ENCODE results near the gene PTPRM. TPM values are rescaled to one million over a fixed set of nuclear protein-coding genes. Genes with fewer than 3 reads are reported as not detected.

PTPRM gene
- total RNA-seq, 1 donor = 64.2 TPM

DNA sequence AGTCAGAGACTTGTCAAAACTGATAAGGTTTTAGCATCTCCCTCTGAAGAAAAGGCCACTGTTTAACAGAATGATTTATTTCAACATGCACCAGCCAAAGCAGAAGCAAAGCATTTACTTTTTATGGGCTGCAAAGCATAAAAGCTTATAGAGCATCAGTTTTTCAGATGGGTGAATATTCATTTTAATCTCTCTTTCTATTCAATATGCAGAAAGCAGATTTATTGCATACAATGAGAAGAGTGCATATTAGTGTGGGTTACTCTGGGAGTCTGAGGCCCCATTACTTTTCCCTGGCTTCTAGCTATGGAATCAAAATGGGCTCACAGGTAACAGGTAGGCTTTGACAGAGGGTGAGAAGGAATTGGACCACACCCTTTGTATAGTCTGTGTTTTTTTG is 9.0 kb downstream of the PTPRM start:
- TF ChIP-seq, protein P1, sequence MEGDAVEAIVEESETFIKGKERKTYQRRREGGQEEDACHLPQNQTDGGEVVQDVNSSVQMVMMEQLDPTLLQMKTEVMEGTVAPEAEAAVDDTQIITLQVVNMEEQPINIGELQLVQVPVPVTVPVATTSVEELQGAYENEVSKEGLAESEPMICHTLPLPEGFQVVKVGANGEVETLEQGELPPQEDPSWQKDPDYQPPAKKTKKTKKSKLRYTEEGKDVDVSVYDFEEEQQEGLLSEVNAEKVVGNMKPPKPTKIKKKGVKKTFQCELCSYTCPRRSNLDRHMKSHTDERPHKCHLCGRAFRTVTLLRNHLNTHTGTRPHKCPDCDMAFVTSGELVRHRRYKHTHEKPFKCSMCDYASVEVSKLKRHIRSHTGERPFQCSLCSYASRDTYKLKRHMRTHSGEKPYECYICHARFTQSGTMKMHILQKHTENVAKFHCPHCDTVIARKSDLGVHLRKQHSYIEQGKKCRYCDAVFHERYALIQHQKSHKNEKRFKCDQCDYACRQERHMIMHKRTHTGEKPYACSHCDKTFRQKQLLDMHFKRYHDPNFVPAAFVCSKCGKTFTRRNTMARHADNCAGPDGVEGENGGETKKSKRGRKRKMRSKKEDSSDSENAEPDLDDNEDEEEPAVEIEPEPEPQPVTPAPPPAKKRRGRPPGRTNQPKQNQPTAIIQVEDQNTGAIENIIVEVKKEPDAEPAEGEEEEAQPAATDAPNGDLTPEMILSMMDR (IDR thresholded peaks at IDR 0.05; ENCODE audit: insufficient read depth, low read length) = no peak
- DNase-seq (ENCODE audit: low read depth) = no peak
- no peak overlapping the region for H3K4me3 ChIP-seq (ENCODE audit: low read depth, low read length)

DNA sequence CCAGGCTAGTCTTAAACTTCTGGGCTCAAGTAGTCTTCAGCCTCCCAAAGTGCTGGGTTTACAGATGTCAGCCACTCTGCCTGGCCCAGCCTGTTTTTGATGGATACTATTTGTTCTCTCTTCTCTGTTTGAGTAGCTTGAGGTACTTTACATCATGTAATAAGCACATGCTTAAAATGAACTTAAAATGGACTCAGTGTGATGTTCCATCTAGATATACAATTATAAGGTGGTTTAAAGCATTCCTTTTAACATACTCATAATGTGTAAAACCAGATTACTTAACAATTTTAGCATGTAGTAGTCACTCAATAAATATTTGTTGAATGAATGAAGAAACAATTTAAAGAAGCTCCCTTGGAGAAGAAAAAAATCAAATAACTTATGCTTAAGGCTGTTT is 9.6 kb downstream of the PTPRM start:
- no peak overlapping the region for H3K4me3 ChIP-seq (ENCODE audit: low read depth, low read length)
- TF ChIP-seq, protein P1 (IDR thresholded peaks at IDR 0.05; ENCODE audit: insufficient read depth, low read length) = no peak
- DNase-seq (ENCODE audit: low read depth) = peak; percentile 36

DNA sequence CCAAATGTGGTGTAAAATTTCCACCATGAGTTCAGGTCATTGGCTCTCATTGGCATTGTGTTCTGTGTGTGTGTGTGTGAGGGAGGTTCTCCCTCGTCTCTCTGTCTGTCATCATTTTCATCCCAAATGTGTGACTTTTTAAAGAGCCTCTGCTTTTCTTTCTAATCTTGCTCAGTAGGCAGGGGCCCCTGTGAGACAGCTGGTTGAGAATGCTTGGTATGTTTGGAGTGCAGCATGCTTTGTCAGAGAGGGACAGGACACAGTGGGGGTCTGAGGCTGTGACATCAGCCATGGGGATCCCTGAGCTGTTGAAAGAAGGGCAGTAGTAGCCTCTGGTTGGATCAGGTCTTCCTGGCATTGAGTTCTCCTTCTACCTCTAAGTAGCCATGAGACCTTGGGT is 10.6 kb downstream of the PTPRM start:
- TF ChIP-seq, protein P1 (IDR thresholded peaks at IDR 0.05; ENCODE audit: insufficient read depth, low read length) = no peak
- DNase-seq (ENCODE audit: low read depth) = peak; percentile 57
- no peak overlapping the region for H3K4me3 ChIP-seq (ENCODE audit: low read depth, low read length)

GRCh38 chr18:7579176-7579917 is 12.2 kb downstream of the PTPRM start:
- TF ChIP-seq, protein P1 (IDR thresholded peaks at IDR 0.05; ENCODE audit: insufficient read depth, low read length) = no peak
- H3K4me3 ChIP-seq (ENCODE audit: low read depth, low read length) = no peak overlapping the region
- peak; percentile 13 for DNase-seq (ENCODE audit: low read depth)

- H3K4me3 ChIP-seq (ENCODE audit: low read depth, low read length) = no peak overlapping the region
- TF ChIP-seq, protein P1 (IDR thresholded peaks at IDR 0.05; ENCODE audit: insufficient read depth, low read length) = no peak
- no peak for DNase-seq (ENCODE audit: low read depth)
Observed at GRCh38 chr18:7579918-7580542, 12.9 kb downstream of the PTPRM start.

DNA sequence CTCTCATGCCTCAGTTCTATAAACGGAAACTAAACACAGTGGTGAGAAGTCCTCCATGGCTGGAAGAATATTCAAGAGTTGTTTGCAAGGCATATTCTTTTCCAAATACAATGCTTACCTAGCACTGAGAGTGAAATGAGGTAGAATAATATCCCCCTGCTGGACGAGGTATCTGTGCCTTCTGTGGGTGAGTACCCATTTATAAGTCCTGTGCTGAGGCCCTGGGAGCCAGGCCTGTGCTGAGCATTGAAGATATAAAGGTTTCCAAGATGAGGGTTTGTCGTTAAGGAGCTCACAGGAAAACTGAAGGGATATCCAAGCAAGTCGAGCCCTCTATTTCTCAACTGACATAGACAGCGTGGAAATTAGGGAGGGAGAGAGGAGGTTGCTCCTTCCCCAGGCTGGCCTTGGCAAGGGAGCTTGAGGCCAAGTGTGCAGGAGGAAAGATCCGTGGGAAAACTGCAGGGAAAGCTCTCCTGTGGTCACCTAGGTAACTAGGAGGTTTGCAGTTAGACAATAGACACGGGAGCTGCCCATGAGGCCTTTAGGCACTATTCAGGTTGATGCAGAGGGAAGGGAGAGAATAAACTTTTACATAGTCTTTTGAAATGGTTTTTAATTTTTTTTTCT is 17.6 kb downstream of the PTPRM start:
- no peak overlapping the region for H3K4me3 ChIP-seq (ENCODE audit: low read depth, low read length)
- DNase-seq (ENCODE audit: low read depth) = no peak
- TF ChIP-seq, protein P1 (IDR thresholded peaks at IDR 0.05; ENCODE audit: insufficient read depth, low read length) = no peak

All from fibroblast of the aortic adventitia (primary cell).